GM19395 (cell line): ENCODE data around the gene MYRIP.
"Not testable (repeated sequence)": the region's sequence is repeated elsewhere in the genome, so short reads cannot be mapped to it uniquely, and the experiment has no call there.

Experiments
- ATAC-seq: cut with Tn5 transposase; IDR thresholded peaks from one replicate; pipeline ENCODE4 v1.9.1; 2021; ENCODE audit warnings: mild to moderate bottlenecking, moderate library complexity; ENCODE audit not compliant: unreplicated experiment

Gene MYRIP

DNA sequence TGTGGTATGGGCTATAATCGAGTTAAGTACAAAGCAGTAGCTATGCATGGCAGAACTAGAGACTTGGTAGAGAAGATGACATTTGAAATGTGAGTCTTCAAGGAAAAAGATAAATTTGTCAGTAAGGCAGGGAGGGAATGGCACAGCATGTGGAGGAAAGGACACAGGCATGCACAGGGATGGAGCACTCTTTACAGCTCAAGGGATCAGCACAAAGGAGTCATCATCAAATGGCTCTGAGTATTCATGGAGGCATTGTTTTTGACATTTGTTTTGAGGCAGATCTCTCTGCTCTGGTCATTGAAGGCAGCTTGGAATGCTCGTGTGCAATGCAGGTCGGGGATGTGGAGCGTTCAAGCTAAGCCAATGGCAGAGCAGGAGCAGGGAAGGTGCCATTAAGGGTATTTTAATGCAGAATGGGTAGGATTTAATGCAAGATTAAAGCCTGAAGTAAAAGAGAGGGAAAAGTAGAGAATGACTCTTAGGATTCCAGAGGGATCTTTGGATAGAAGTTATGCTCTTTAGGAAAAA, 213.0 kb downstream of the MYRIP start:
- ATAC-seq, result no peak

DNA sequence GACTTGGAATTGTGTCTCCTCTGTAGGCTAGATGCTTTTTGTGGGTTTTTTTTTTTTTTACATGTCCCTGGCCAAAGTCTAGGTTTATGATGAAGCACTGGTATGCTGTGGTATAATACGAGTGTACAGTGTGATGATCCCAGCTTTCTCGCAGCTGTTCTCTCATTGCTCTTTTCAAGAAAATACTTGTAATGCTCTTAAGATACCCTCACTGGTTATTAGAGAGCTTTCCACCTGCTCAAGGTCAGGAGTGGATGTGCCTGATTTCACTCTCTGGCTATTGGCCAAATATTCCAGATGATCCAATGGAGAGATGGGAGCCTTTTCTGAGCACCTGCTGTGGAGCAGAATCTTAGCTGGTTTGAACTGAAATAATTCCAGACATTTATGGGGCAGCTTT, 215.1 kb downstream of the MYRIP start:
- ATAC-seq, result no peak

DNA sequence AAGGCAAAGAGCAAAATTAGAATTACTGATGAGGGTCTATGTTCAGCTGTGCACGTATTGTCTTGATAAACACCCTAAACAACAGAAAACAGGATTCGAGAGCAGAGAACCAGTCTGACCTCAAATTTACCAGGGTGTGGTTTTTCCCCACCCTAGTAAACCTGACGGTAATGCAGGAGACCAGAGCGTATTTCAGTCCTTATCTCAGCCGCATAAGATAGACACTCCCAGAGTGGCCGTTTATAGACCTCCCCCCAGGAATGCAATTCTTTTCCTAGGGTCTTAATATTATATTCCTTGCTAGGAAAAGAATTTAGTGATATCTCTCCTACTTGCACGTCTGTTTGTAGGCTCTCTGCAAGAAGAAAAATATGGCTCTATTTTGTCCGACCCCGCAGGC, 216.5 kb downstream of the MYRIP start:
- not testable (repeated sequence) for ATAC-seq

DNA sequence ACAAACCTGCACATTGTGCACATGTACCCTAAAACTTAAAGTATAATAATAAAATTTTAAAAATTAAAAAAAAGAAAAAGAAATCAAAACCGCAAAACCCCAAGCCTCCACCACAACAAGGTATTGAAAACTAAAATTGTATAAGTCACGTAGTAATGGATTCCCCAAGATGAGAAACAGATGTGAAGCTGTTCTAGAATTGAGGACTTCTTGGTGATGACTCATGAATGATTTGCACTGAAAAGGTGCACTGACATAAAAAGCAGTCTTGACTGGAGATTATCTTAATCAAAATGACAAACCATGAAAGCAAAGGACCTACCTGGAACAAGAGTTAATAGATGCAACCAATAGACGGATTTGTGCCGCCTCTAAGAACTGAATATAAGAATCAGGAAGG, 225.8 kb downstream of the MYRIP start:
- no peak for ATAC-seq

DNA sequence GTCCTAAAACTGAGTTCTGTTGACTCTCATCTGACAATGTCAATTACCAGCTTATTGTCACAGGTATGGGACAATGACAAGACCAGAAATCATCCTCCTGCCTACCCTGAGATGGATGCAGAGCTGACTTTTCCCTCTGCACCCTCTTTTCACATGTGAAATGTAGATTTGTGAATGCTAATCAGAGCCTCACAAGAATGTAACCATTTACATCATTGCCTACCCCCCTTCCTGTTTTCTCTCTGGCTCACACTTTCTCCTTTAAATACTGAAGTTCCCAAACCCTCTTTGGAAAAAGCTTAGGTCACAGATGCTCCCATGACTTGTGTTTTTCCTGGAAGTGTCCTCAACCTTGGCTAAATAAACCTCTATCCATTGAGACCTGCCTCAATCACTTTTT, 228.2 kb downstream of the MYRIP start:
- no peak for ATAC-seq

DNA sequence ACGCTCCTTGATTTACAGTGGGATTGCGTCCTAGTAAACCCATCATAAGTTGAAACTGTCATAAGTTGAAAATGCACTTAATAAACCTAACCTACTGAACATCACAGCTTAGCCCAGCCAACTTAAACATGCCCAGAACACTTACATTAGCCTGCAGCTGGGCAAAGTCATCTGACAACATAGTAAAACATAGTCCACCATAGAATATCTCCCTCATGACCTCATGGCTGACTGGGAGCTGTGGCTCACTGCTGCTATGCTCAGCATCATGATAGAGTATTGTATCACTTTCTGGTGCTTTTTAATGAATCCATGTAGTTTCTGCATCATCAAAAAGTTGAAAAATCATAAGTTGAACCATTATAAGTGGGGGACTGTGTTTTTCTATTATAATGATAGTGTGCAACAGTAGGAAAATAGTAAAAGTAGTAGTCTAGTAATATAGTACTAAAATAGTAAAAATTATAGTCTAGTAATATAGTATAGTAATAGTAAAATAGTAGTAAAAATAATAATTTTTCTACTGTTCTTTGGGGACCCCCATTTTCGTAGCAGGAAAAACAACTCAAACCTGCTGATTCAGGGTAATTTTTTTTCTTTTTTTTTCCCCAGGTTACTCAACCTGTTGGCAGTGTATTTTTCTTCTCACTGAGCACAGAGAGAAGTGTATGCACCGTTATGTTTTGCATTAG, 233.5 kb downstream of the MYRIP start:
- no peak for ATAC-seq

DNA sequence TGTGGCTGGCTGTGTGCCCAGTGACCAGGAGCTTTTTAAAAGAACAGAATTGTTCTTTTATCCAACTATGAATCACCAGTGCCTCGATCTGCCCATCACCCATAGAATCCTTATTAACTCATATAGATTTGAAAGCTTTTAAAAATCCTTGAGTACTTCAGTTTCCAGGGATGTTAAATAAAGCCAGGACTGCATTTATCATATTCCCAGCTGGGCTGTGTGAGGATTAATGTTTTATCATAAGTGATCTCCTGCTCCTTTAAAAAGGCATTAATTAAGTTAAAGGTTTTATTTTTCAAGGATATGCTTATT, 234.0 kb downstream of the MYRIP start:
- ATAC-seq, result no peak

DNA sequence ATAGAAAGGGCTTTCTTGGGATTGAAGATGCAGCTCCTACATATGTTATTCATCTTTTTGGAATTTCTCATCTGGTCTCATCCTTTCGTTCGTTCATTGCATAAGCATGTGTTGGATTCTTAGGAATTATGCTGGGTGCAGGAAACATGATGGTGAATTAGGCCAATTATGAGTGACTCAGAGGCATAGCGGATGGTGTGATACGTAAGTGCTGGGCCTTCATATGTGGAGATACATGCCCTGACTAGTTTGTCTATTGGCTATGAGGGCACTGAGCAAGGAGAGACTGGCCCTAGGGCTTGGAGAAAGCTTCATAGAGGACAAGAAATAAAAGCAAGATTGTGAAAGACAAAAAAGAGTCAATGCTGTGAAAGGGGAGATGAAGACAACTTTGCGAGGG, 235.1 kb downstream of the MYRIP start:
- no peak for ATAC-seq

DNA sequence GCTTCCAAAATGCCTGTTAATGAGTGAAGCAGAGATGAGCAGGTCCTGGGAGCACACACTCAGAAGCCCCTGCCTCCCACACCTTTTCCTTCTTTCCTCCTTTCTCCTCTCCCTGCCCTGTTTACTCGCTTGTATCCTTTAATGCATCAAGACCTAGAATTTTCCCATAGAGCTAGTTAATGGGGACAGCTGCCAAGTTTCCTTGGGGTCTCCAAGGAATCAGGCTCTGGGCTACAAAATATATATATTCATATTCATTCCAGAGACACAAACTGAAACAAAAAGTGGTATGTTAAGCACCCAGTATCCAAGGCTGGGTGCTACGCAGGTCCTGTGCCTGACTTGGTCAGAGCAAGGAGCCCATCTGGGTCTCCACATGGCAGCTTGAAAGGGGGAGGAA, 235.6 kb downstream of the MYRIP start:
- no peak for ATAC-seq

DNA sequence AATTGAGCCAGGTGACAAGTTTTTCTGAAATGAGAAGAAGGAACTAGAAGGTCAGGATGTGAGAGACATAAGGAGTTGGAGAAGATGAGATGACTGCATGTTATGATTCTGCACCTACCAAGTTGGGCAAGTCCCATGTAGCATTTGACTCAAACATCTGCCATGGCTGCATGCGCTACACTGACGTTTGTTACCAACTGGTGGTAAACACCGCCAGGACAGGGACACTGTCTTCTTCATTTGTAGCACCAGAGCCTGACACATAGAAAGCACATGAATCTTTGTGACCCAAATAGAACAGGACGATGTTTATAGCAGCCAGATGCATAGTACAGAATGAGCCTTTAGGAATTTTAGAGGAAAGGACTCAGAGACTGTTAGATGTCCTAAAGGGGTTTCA, 236.7 kb downstream of the MYRIP start:
- no peak for ATAC-seq

DNA sequence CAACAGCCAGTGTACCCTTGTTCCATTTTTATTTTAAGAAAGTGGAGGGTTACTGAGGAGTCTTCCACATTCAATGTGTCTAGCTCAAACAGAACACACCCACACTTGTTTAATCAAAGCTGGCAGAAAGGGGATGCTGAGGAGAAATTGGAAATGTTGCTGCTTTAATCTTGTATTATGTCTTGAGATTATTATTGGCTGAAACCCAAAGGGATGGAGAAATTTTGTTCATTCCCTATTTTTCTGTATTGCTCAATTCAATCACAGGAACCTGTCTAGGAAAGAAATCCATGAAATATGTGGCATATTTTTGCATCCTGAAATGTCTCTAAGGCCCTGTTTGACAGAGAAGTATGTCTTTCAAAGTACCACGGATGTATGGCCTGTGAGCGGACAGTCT, 238.0 kb downstream of the MYRIP start:
- ATAC-seq, result no peak

DNA sequence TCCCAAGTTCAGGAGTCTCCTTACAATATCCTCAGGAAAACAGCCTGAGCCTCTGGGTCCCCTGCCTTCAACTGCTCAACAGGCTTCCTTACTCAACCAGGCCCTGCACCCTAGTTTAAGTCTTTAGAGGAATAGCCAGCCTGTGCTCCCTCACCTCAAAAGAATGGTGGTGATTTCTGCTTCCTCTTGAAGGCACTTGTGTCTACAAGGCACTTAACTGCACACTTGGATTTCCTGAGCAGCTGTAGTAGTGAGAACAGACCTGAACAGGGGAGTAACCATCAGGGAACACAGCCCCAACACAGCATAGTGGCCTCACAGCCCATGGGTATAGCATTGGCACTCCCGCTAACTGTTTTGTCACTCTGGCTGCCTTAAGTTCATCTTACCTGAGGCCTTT, 244.3 kb downstream of the MYRIP start:
- no peak for ATAC-seq

DNA sequence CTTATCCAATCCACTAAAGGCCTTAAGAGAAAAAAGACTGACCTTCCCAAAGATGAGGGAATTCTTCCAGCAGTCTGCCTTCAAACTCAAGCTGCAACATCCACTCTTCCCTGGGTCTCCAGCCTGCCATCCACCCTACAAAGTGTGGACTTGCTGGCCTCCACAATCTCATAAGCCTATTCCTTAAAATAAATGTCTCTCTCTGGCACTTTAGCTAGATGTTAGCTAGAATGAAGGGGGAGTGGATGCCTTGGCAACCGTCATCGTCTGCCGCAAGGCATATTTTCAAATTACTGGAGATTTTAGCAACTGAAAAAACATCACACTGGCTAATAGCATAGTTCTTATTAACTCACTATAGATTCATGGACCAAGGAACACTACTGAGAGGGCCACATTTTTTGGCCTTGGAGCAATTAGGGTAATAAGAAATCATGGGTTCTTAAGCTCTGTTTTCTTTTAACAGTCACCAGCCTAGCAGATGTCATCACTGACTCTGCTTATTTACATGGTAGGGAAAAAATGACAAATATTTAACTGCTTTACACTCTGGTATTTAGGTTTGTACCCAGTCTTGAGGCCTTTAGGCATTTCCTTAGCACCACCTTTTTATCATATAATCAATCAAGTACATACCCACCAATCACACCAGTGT, 245.3 kb downstream of the MYRIP start:
- ATAC-seq, result no peak

DNA sequence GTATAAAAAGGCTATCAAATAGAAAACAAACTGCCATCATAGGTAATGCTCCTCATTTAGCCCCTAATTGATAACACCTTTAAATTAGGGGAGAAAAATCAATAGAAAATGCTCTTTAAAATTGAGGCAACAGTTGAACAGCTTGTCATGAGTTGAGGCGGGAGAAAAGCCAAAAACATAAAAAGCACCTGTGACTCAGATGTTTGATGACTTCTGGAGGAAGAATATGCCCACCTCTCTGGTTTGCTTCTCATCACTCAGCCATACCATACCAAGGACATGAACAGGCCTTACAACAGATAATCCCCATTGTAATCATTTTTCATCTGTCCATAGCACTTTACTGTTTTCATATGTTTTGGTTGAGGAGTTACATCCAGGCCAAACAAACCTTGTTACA, 246.0 kb downstream of the MYRIP start:
- no peak for ATAC-seq

DNA sequence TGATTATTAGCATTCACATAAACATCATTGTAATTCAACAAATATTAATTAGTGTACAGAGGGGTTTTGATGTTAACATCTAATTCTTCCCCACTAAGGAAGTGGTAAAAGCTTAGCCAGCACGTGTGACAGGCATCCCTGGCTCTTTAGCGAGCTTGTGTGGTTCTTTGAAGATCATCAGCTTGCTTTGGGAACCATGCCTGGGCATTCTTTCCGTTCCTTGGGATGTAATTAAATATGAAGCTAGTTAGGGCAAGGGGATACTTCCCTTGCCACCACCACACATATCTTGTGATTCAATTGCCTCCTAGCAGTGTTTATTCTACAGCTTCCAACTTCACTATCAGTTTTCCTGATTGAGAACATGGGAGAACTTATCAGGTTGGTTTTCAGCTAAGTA, 246.5 kb downstream of the MYRIP start:
- no peak for ATAC-seq

DNA sequence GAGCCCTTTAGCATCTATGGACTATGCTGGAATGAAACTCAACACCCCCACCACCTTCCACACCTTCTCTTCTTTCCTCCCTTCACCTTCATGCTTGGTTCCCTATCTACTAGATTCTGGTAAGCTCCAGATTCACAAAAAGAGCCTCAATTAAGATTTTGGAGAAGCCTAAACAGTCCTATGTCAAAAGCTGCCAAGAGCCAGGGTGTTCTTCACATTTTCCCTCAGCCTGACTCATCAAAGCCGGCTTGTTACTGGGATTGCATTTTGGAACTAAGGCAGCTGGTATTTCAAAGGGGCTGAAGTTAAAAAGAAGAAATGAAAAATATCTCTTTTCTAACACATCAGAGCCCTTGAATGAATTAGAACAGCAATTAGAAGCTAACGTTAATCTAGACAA, 247.7 kb downstream of the MYRIP start:
- ATAC-seq, result no peak

DNA sequence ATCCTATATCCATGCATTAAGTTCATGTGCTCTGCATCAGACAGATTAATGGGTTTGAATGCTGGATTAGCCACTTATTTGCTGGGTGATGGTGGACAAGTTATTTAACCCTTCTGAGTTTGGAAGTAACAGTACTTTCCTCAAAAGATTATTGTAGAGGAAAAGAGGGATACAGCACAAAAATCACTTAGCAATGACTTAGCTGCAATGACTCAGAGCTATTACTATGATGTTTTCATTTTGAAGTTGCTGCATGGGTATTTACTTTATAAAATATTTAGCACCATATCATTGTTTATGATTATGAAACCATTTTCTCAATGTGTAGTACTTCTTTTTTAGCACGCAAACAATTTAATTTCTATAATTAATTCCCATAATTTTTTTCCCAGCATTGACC, 248.4 kb downstream of the MYRIP start:
- ATAC-seq, result no peak

DNA sequence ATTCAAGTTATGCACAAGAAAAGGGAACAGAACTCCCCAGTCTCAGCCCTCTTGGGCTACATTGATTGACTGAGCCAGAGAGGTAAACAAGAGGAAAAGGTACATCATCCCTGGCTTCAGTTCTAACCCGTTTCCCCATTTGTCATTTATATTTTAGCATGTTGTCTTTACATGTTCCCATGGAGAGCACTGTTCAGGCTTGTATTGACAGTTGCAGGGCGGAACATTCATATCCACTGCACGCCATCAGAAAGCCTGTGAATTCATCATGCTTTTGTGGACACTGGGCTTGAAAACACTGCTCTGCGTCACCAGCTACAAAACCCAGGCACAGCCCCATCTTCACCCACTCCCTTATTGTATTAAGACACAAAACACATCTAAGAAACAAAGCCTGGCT, 259.2 kb downstream of the MYRIP start:
- ATAC-seq, result no peak

DNA sequence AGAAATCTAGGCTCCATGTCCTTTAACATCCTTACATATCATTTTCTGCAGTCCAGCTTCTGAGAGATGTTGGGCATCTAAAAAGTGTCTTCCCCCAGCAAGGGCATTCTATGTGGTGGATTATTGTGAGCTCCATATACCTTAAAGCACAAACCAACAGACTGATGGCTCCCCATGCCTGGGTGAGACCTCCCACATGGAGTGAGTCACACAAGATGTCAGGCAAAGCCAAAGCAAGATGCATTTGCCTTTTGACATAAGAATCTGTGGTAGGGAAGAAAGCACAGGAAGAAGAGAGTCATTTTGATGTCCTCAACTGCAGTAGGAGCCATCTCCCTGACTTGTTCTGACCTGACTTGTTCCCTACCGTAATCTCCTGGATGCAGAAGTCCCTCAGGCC, 261.4 kb downstream of the MYRIP start:
- ATAC-seq, result no peak

DNA sequence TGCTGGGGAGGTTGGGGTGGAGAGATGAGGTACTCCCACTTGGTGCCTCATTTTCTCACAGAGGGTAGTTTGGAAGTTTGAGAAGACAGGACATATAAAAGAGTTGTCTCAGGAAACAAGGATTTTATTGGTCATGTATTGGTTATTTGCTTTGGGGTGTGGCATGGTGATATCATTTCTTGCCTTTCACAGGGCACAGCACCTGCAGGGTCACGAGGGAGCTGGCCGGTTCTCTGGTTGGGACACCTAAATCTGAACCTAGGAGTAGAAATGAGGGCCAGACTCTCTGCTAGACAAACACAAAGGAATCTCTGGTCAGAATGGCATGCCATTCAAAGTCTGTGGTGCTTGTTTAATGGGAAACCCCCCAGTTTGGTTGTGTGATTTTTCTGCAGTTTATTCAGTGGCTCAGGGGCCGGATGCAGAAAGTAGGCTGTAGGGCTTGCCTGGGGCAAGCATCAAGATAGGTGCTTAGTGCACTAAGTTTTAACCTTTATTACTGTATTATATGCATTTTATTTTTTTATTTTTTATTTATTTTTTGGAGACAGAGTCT, 262.4 kb downstream of the MYRIP start:
- no peak for ATAC-seq

DNA sequence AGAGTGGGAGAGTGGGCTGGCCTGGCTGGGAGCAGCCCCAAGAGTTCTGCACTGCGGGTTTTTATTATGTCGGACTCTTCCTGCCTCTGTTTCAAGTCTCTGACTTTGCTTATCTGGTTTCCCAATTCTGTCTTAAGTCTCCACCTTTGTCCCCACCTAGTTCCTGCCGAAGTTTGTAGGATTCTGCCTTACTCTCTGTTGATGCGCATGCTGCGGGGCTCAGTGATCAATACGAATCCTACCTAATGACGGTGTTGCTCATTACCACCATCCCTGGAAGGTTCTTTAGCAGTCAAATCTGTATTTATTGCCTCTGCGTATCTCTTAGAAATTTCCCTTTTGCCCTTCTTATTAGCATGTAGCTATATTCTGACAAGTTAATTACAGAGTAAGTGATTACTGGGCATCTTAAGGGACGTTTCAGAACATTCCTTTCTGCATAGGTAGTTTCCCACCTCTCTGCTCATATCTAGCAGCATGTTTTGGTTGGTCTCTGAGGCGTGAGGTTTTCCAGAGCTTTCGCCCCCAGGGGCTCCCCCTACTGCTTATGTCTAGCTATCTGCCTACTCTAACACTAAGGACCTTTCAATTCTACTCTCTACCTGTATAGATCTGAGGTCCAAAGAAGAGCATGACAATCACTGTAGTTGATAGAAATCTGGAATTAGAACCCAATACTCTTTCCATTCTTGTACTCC, 264.1 kb downstream of the MYRIP start:
- no peak for ATAC-seq

DNA sequence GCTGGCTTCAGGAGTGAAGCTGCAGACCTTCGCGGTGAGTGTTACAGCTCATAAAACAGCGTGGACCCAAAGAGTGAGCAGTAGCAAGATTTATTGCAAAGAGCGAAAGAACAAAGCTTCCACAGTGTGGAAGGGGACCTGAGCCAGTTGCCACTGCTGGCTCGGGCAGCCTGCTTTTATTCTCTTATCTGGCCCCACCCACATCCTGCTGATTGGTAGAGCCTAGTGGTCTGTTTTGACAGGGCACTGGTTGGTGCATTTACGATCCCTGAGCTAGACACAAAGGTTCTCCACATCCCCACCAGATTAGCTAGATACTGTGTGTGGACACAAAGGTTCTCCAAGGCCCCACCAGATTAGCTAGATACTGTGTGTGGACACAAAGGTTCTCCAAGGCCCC, 267.7 kb downstream of the MYRIP start:
- ATAC-seq, result not testable (repeated sequence)
